Left kidney (tissue), 2 donors: ENCODE data around the gene BBS2. TPM values are rescaled to one million over a fixed set of nuclear protein-coding genes. Genes with fewer than 3 reads are reported as not detected.
A peak's percentile ranks its signal among the peaks of the same experiment; 100 is the strongest.
"Not testable (repeated sequence)": the region's sequence is repeated elsewhere in the genome, so short reads cannot be mapped to it uniquely, and the experiment has no call there.

Experiments
- DNase-seq: peaks from one replicate; pipeline ENCODE4 v3.0.0-alpha.2; 2013
- polyA plus RNA-seq: library from polyadenylated mRNA; unstranded; fragments of 120-200 nt; gene quantifications from one replicate; pipeline ENCODE4 v1.2.1, GENCODE V29; 2013; ENCODE audit not compliant: insufficient read length

Gene BBS2
- polyA plus RNA-seq, 1 donor, result 122 TPM

DNA sequence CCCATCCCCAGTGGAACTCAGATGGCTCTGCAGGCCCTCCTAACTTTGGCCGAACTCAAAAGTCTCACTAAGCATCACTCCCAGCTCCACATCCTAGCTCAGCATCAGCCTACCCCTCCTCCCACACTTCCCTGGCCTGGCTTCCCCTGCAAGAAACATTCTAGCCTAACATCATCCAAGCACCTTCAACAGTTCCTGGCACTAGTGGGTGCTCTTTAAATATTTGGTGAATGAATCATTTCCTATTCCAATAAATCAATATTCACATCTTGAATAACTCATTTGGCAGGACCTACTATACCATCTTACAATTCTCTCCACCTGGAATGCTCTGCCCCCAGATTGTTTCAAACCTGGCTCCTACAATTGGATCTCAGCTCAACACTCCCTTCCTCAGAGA lies 11.0 kb upstream of the BBS2 start:
- no peak for DNase-seq

DNA sequence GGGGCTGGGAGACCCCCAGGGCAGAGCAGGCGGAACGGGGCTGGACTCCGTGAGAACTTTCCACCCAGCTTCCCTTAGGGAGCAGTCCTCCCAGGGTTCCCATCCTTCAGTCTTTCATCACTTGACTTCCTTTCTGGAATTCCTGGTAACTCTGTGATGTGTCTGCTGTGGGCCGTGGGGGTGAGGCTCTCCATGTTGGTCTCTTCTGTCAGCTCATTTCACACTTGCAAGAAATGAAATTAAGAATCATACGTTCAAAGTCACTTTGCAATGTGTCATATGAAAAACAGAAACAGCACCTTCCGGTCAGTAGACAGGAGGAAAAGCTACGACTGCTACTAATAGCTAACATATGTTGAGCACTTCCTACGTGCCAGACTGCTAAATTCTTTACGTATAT lies 5.4 kb upstream of the BBS2 start:
- DNase-seq, result no peak

DNA sequence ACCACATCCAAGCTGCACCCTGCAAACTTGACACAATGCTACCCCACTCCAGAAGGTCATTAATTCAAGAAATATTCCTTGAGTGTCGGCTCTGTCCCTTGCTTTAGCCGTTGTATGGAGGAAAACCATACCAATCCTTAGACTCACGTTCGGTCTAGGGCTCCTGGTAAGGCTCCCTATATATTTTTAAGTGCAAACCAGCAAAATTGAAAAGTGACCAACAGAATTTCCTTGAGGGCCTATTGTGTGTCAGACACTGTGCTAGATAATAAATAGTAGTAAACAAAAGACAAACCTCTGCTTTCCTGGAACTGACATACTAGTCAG lies 390 bp upstream of the BBS2 start:
- no peak for DNase-seq

DNA sequence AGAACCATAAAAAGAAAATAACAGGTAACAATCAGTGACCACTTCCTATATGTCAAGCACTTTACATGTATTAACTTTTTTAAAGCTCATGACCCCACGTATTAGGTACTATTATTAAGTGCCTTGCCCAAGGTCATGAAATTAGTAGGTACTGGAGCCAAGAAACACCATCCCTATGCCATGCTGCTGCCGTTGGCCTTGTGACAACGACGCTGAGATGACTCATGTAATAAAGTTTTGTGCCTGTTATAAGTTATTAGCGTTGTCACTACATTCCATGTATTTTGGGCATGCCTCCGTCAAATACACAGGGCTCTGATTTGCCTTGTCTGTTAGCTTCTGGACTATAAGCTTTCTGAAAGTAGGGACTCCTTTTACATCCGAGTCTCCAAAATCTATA lies 1.4 kb downstream of the BBS2 start:
- DNase-seq, result no peak

DNA sequence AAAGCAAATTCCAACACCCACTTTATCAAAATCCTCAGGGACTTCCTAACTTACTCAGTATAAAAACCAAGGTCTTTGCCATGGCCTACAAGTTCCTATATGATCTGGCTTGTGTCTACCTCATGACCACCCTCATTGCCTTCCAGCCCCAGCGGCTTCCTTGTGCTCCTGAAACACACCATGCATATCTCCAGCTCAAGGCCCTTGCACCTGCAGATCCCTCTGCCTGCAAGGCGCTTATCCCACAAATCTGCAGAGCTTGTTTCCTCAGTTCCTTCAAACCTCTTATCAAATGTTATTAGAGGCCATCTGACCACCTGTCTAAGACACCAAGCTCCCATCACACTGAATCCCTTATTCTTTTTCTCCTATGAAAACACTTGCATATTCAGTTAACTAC lies 2.6 kb downstream of the BBS2 start:
- no peak for DNase-seq

DNA sequence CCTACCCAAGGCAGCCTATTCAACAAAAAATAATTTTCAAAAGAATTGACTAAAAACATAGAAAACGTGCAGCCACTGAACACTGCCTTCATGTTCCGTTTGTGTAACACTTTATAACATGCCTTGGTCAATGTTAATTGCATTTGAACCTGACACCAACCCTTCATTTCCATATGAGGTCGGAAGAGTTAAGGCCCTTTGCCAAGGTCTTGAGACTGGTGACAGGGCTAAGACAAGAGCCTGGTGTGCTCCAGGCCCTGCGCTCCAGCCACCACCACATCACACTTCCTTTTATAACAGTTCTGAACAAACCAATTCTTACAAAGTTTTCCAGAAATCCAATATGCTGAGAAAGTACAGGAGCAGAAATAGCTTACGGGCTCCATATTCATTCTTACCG lies 4.2 kb downstream of the BBS2 start:
- DNase-seq, result no peak

DNA sequence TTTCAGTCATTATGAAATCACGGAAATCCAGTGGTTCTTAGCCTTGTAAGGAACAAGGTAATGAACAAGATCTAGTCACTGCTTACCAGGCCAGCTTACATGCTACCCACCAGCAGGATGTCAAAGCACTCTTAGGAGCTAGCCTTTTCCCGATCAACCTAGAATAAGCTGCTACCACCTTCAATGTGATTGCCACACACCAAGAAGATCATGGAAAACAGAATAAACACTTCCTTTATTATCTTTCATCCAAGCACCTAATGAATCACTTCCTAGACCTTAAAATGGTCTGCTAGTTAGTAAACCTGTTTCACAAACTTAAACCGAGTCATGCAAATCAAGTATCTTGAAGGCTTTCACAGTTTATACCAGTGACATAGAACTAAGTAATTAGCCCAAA lies 5.0 kb downstream of the BBS2 start:
- DNase-seq, result no peak

DNA sequence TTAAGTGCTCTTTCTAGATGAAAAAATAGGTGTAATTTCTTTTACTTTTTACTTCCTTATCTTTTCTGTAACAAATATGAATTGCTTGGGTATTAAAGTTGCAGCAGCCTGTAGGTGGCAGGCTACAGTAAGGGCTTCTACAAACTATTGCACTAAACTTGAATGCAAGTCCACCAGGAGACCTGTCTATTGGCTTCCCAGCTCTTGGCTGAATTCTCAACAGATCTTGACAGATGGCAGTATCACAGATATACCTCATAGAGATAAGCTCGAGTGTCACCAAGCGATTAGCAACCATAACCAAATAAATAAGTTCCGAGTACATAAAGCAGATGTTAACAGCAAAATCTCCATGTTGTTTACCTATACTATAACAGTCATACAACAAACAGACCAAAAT lies 5.9 kb downstream of the BBS2 start:
- peak; percentile 22 for DNase-seq

DNA sequence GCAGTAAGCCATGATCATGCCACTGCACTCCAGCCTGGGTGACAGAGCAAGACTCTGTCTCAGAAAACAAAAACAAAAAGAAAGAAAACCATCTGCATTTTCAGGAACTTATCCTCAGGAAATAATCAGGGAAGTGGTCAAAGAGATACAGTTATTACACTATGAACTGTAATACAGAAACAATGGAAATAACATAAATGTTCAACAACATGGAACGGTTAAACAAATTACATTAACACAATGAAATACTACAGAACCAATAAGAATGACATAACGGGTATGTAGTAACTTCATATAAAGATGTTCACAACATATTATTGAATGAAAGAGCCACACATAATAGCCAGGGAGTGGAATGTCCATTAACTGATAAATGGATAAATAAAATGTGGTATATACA lies 6.7 kb downstream of the BBS2 start:
- no peak for DNase-seq

DNA sequence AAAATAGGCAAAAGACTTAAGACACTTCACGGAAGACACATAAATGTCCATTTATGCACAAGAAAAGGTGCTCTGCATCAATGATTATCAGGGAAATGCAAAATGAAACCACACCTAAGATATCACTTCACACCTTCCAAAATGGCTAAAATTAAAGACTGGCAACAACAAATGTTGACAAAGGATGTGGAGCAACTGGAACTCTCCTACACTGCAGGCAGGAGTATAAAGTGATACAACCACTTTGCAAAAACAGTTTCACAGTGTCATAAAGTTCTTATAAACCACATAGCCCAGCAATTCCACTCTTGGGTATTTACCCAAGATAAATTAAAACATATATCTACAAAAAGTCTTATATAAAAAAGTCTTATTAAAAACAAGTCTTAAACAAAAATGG lies 7.8 kb downstream of the BBS2 start:
- DNase-seq, result no peak

DNA sequence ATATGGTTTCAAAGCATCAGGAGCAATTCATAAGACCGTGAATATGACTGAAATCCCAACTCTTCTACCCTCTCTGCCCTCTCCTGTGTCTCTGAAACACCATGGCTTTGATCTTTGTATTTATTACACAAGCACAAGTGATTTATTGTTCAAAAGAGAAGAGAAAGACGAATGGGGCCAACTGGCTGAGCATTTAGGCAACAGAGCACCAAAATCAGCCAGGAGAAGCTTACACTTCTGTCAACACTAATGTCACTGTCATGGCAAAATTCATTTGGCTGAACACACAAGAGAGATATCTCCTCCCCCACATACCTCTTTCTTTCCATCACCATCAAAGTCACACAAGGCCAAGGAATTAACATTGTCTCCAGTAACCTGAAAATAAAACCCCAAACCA lies 9.3 kb downstream of the BBS2 start:
- DNase-seq, result no peak

DNA sequence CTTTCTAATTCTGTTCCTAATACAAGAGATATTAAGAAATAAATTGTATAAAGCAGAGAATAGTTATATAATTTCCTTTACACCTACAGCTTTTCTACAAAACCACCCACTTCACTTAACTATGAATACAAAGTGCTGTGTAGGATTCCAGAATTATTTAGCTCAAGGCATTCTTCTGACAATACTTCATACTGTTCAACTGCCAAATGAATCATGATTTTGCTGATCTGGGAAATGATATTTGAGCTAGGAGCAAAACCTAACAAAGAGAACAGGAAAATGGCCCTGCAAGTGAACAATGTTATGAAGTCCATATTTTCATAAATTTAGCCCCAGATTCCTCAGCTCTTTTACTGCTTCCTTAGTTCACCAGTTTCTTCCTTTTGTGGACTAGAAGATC lies 12.9 kb downstream of the BBS2 start:
- no peak for DNase-seq

DNA sequence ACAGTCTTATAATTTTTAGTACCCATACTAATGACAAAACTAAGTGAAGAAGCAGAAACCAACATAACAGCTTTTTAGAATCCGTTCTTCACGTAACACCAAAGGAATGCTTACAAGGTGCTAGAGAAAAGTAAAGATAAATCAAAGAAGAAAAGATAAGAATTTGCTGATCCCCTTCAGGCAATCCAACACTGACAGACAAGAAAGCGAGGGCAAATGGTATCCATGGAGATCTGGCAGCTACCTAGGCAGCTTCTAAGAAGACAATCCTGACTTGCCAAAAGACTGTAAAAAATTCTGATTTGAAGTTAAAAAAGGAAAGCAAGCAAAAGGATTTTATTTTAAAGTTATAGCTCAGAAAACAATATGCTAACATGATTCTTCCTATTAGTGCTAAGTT lies 14.6 kb downstream of the BBS2 start:
- no peak for DNase-seq

DNA sequence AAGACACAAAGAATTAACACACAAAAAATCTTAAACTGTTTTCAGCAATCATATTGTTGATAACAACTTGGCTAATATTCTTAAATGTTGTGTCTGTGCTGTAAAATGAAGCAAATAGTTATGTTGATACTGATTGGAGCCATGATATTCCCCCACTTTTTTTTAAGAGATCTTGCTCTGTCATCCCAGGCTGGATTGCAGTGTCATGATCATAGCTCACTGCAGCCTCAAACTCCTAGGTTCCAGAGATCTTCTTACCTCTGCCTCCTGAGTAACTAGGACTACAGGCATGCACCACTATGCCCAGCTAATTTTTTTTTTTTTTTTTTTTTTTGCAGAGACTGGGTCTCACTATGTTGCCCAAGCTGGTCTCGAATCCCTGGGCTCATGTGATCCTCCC lies 26.0 kb downstream of the BBS2 start:
- DNase-seq, result no peak

DNA sequence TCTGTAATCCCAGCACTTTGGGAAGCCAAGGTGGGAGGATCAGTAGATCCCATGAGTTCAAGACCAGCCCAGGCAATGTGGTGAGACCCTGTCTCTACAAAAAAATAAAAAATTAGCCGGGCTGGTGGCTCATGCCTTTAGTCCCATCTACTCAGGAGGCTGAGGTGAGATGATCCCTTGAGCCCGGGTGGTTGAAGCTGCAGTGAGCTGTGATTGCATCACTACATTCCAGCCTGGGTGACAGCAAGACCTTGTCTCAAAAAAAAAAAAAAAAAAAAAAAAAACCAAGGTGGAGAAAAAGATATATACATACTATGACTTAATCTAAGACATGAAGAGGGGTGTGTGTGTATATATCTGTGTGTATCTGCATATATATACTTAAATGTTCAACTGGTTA lies 26.7 kb downstream of the BBS2 start:
- DNase-seq, result no peak

DNA sequence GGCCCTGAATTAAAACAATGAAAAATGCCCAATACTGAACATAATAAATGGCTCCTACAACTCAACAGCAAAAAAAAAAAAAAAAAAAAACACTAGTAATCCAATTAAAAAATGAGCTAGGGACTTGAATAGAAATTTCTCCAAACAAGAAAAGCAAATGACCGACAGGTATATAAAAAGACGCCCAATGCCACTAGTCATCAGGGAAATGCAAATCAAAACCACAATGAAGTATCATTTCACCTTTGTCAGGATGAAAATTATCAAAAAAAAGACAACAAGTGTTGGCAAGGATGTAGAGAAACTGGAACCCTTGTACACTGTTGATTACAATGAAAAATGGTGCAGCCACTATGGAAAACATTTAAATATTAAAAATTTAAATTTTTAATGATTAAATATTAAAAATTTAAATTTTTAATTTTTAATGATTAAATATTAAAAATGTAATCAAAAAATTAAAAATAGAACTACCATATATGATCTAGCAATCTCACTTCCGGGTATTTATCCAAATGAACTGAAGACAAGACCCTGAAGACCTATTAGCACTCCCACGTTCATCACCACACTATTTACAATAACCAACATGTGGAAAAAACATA lies 28.1 kb downstream of the BBS2 start:
- no peak for DNase-seq

DNA sequence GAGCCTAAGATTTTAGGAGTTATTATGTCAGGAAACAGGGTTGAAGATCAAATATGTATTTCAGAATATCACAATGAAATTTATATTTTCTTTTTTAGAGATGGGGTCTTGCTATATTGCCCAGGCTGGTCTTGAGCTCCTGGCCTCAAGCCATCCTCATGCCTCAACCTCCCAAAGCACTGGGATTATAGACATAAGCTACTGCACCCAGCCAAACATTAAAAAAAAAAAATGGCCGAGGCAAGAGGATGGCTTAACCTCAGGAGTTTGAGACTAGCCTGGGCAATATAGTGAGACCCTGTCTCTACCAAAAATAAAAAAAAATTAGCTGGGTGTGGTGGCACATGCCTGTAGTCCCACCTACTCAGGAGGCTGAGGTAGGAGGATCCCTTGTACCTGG lies 31.0 kb downstream of the BBS2 start:
- DNase-seq, result not testable (repeated sequence)

DNA sequence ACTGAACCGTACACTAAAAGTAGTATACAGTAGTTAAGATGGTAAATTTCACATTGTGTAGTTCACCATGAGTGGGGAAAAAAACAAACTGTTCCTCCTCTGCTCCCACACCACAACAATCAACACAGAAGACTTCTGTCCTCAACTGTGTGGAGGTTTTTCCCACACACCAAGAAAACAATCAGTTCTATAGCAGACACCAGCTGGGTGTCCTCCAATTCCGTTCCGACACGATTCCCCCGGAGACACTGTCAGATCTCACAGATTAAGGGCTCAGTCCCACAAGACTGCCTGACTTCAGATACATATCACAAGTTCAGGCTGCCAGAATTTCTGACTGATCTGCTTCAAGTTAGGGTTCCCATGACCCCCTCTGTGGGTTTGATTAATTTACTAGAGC lies 31.8 kb downstream of the BBS2 start:
- DNase-seq, result no peak

DNA sequence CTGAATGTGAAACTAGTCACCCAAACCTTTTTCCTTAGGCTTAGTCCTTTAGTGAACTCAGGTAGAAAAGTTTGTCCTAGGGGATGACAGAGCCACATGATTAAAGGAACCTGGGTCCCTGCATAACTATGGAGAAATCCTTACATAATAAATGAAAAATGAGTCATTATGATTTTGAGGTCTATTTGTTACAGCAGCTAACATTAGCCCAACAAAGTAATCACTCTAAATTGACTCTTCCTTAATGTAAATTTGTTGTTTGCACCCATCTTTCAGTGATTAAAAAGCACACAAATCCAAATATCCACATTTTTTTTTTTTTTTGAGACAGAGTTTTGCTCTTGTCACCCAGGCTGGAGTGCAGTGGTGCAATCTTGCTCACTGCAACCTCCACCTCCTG lies 36.4 kb downstream of the BBS2 start:
- no peak for DNase-seq

DNA sequence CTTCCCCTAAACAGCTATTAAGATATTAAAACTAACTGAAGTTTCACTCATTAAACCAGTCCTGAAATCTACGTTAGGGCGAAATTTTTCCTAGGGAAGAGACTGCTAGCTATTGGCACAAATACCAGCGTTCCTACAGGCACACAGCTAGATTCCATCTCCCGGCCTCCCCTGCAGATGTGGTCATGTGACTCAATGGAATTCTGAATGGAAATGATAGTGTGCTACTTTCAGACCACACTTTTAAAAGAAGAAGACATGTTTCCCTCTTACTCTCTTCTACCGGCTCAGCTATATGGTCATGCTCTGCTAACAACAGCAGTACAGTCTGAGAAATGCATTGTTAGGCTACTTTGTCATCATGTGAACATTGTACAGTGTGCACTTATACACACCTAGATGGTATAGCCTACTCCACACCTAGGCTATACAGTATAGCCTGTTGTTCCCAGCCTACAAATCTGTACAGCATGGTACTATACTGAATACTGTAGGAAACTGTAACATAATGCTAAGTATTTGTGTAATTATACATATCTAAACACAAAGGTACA lies 37.1 kb downstream of the BBS2 start:
- DNase-seq, result no peak

DNA sequence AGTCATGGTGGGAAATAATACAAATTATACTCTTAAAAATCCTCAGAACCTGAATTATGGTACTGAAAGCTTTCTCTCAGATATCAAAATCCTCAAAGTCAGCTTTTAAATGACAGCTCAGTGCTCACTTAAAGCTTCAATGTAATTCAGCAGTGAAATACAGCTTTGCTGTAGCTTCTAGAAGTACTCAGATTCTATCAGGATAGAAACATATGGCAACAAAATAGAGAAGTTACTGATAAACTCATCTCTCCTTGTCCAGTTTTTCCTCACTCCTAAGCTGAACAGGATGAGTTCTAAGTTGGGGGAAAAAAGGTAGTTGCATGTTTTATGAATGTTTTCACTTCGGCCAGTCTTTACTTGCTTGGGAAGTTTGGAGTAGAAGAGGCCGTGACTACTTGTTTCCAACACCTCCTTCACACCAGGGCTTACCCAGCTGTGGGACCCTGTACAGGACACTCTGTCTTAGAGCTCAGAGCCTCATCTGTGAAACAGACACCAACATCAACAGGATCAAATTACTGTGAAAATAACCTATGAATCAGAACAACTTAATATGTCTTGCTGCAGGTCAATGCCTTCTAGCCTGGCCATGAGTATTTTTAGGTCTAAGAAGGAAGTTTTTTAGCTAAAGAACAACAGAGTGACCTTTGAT lies 38.2 kb downstream of the BBS2 start:
- DNase-seq, result peak; percentile 76

DNA sequence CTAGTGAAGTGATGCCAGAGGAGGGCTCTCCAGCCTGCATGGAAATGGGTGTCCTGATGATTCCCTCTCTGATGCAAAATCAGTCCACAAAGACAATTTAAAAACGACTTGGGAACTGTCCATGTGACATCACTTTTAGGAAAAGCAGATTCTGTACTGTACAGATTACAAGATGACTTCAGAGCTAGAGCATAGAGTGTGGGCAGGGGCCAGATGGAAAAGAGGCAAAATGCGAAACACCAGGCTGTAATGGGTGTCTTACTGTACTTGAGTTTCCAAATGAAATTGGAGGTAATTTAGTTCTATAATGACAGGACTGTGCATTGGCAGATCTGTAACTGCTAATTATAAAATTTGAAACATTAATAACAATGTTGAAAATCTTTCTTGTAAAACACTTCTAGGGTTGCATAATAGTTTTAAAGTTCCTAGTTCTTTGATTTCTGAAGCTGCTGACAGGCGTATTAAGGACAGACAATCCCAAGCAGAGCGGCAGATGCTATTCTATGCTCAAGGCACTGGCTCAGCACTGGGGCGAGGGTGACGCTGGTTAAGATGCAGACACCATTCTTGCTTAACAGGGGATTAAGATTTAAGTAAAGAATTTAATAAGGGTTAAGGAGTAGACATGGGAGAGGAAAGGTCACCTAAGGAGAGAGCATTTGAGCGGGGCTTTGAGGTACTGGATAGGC lies 38.9 kb downstream of the BBS2 start:
- no peak for DNase-seq

DNA sequence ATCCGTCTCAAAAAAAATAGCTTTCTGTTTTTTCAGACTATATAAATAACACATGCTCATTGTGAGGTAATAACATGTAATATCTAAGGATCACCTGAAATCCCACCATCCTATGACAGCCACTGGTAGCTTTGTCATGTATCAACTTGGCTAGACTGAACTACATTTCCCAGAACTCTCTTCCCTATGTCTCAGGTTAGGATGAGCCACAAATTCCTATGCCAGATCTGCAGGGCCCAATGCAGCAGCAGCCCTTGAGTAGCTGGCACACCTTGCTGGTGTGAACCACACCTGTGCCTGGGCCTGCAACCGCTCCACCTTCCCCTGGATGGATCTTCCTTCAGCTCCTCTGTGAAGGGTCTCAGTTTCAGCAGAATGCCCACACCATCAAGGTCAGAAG lies 40.4 kb downstream of the BBS2 start:
- no peak for DNase-seq
